ENCODE measurements around the gene PALLD. TPM values are rescaled to one million over a fixed set of nuclear protein-coding genes. Genes with fewer than 3 reads are reported as not detected.
A peak's percentile ranks its signal among the peaks of the same experiment; 100 is the strongest.

Gene PALLD
- total RNA-seq, 1 experiment from 2014 or later = 26.7 TPM

- H3K79me2 ChIP-seq (ENCODE audit: low read length) = no peaks in the 10 kb centered on the region
- POLR2A ChIA-PET (ENCODE audit: unreplicated experiment) = interaction anchor here (0.5 to 0.7 kb wide), 2 partner anchors 13 to 92 kb away, joined by 3 to 5 read pairs; no protein-coding TSS in a partner anchor
- ATAC-seq = peak; percentile 51
- no peaks in the 10 kb centered on the region for H3F3A ChIP-seq (ENCODE audit: low read length, unreplicated experiment)
- no peak for TF ChIP-seq EZH2phosphoT487 (IDR thresholded peaks at IDR 0.05; ENCODE audit: borderline replicate concordance, low read length)
- TF ChIP-seq CTCF (conservative IDR thresholded peaks at IDR 0.05; ENCODE audit: low read depth, low read length) = no peak
- no peak for TF ChIP-seq EZH2 (IDR thresholded peaks at IDR 0.05; ENCODE audit: low read length, unreplicated experiment)
- intact Hi-C loops (cut with micrococcal nuclease) = loop anchor here (1.0 kb wide), 1 partner anchor 88 kb away; no protein-coding TSS in a partner anchor
- no peaks in the 10 kb centered on the region for H3K27me3 ChIP-seq (ENCODE audit: low read length)
- no peak overlapping the region for H2AFZ ChIP-seq (ENCODE audit: low read length)
- no peak overlapping the region for H3K9ac ChIP-seq (ENCODE audit: low read length)
- no peaks in the 10 kb centered on the region for H3K36me3 ChIP-seq (ENCODE audit: low read depth, low read length)
- H3K9me2 ChIP-seq (replicated peaks; ENCODE audit: low read length) = no peaks in the 10 kb centered on the region
- no peaks in the 10 kb centered on the region for H3K9me3 ChIP-seq (ENCODE audit: low read length)
- peak; percentile 34 for DNase-seq
- no TSS peak for BruUV-seq (replicated peaks)
- H3K4me2 ChIP-seq (ENCODE audit: low read length) = no peak overlapping the region
- CTCF ChIA-PET = no interaction called here
- H3K27ac ChIP-seq (ENCODE audit: low read length) = no peak overlapping the region
- H4K20me1 ChIP-seq (ENCODE audit: low read length) = no peaks in the 10 kb centered on the region
- no peak overlapping the region for H3K4me3 ChIP-seq (ENCODE audit: low read length)
- peaks cover 3% of the 10 kb centered on the region; the same call in 1 of the 2 replicates for H3K4me1 ChIP-seq (ENCODE audit: insufficient read depth, low read length)
Observed at GRCh38 chr4:168743601-168744000, 246.7 kb downstream of the PALLD start.

- H3K4me1 ChIP-seq (ENCODE audit: insufficient read depth, low read length) = peaks cover 3% of the 10 kb centered on the region; the same call in 1 of the 2 replicates
- no peak overlapping the region for H3K4me3 ChIP-seq (ENCODE audit: low read length)
- peak; percentile 29 for DNase-seq
- no peaks in the 10 kb centered on the region for H3F3A ChIP-seq (ENCODE audit: low read length, unreplicated experiment)
- POLR2A ChIA-PET (ENCODE audit: unreplicated experiment) = interaction anchor here (0.5 kb wide), 1 partner anchor 92 kb away, joined by 3 read pairs; no protein-coding TSS in a partner anchor
- ATAC-seq = peak; percentile 38; the same call in 1 of the 2 replicates
- no peaks in the 10 kb centered on the region for H3K79me2 ChIP-seq (ENCODE audit: low read length)
- no peak overlapping the region for H3K4me2 ChIP-seq (ENCODE audit: low read length)
- H3K9ac ChIP-seq (ENCODE audit: low read length) = no peak overlapping the region
- no TSS peak for BruUV-seq (replicated peaks)
- no peak overlapping the region for H2AFZ ChIP-seq (ENCODE audit: low read length)
- no peaks in the 10 kb centered on the region for H3K36me3 ChIP-seq (ENCODE audit: low read depth, low read length)
- intact Hi-C loops (cut with micrococcal nuclease) = no loop called here
- H3K9me2 ChIP-seq (replicated peaks; ENCODE audit: low read length) = no peaks in the 10 kb centered on the region
- H4K20me1 ChIP-seq (ENCODE audit: low read length) = no peaks in the 10 kb centered on the region
- CTCF ChIA-PET = no interaction called here
- no peak overlapping the region for H3K27ac ChIP-seq (ENCODE audit: low read length)
- TF ChIP-seq CTCF (conservative IDR thresholded peaks at IDR 0.05; ENCODE audit: low read depth, low read length) (no peak), EZH2phosphoT487 (IDR thresholded peaks at IDR 0.05; ENCODE audit: borderline replicate concordance, low read length) (no peak), EZH2 (IDR thresholded peaks at IDR 0.05; ENCODE audit: low read length, unreplicated experiment) (no peak)
- no peaks in the 10 kb centered on the region for H3K27me3 ChIP-seq (ENCODE audit: low read length)
- no peaks in the 10 kb centered on the region for H3K9me3 ChIP-seq (ENCODE audit: low read length)
Observed at GRCh38 chr4:168744021-168744420, 247.2 kb downstream of the PALLD start.

GRCh38 chr4:168748807-168749206 lies 252.0 kb downstream of the PALLD start:
- Histone ChIP-seq H3K4me3 (ENCODE audit: low read length) (no peak overlapping the region), H3K79me2 (ENCODE audit: low read length) (no peaks in the 10 kb centered on the region), H3K9me3 (ENCODE audit: low read length) (no peaks in the 10 kb centered on the region), H3K36me3 (ENCODE audit: low read depth, low read length) (no peaks in the 10 kb centered on the region), H3K4me2 (ENCODE audit: low read length) (no peak overlapping the region), H4K20me1 (ENCODE audit: low read length) (no peaks in the 10 kb centered on the region), H3K9me2 (replicated peaks; ENCODE audit: low read length) (no peaks in the 10 kb centered on the region), H2AFZ (ENCODE audit: low read length) (no peak overlapping the region), H3K9ac (ENCODE audit: low read length) (no peak overlapping the region), H3K27me3 (ENCODE audit: low read length) (no peaks in the 10 kb centered on the region), H3K27ac (ENCODE audit: low read length) (no peak overlapping the region), H3F3A (ENCODE audit: low read length, unreplicated experiment) (no peaks in the 10 kb centered on the region), H3K4me1 (ENCODE audit: insufficient read depth, low read length) (peaks cover 2% of the 10 kb centered on the region; the same call in 1 of the 2 replicates)
- no TSS peak for BruUV-seq (replicated peaks)
- TF ChIP-seq EZH2 (IDR thresholded peaks at IDR 0.05; ENCODE audit: low read length, unreplicated experiment) (no peak), CTCF (conservative IDR thresholded peaks at IDR 0.05; ENCODE audit: low read depth, low read length) (no peak), EZH2phosphoT487 (IDR thresholded peaks at IDR 0.05; ENCODE audit: borderline replicate concordance, low read length) (no peak)
- DNase-seq = no peak
- ATAC-seq = no peak
- ChIA-PET CTCF (no interaction called here), POLR2A (ENCODE audit: unreplicated experiment) (interaction anchor here (0.5 kb wide), 1 partner anchor 50 kb away, joined by 9 read pairs; no protein-coding TSS in a partner anchor)
- intact Hi-C loops (cut with micrococcal nuclease) = no loop called here
